NCI-H1105 treated with DMSO at 0.1 percent for 48 hours (cell line): ENCODE data around the gene NEDD4L.
A peak's percentile ranks its signal among the peaks of the same experiment; 100 is the strongest.
"Not testable (repeated sequence)": the region's sequence is repeated elsewhere in the genome, so short reads cannot be mapped to it uniquely, and the experiment has no call there.

ENCODE experiments used
- DNase-seq: peaks from one replicate; lab custom pipeline; 2025; lab: John Stamatoyannopoulos, UW

NEDD4L gene

GRCh38 chr18:58241026-58241679, 197.1 kb downstream of the NEDD4L start:
- DNase-seq: no peak

DNA sequence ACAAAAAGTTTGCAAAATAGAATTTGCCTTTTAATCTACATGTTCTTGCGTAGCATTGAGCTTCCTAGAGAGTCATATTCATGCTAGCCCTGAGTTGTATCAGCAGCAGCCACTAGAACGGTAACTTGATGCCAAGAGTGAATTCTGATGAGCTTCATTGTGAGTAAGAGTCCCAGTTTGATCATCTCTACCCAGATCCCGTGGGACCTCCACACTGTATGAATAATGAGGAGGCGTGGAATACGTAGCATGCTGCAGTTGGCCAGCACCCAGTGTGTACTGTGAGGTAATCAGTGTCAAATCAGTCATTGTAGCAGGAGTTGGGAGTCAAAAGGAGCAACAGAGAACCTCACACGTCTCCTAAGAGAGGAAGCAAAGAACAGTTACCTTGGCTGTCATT, 197.9 kb downstream of the NEDD4L start:
- DNase-seq: peak; percentile 22

DNA sequence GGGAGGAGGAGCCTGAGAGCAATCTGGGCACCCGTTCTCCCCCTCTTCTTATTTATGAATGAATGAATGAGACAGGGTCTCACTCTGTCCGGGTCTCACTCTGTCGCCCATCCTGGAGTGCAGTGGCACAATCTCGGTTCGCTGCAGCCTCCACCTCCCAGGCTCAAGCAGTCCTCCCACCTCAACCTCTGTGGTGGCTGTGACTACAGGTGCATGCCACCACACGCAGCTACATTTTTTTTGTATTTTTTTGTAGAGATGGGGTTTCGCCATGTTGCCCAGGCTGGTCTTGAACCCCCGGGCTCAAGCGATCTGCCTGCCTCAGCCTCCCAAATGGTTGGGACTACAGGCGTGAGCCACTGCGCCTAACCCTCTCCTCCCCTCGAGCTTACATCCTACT, 198.4 kb downstream of the NEDD4L start:
- no peak for DNase-seq

GRCh38 chr18:58242968-58243367, 198.9 kb downstream of the NEDD4L start:
- DNase-seq: no peak

DNA sequence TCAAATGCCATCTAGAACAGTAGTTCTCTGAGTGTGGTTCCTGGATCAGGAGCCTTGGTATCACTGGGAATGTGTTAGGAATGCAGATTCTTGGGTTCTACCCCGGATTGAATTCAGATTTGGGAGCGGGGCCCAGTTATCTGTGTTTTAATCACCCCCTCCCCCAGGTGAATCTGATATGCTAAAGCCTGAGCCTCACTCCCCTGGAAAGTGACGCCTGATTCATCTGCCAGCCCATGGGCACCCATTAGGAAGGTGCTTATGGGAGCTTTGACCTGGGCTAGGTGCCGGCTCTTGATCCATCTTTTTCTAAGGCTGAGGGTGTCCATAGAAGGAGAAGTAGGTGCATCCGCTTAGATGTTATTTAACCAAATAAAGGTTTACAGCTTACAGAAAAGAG, 199.4 kb downstream of the NEDD4L start:
- DNase-seq: no peak

DNA sequence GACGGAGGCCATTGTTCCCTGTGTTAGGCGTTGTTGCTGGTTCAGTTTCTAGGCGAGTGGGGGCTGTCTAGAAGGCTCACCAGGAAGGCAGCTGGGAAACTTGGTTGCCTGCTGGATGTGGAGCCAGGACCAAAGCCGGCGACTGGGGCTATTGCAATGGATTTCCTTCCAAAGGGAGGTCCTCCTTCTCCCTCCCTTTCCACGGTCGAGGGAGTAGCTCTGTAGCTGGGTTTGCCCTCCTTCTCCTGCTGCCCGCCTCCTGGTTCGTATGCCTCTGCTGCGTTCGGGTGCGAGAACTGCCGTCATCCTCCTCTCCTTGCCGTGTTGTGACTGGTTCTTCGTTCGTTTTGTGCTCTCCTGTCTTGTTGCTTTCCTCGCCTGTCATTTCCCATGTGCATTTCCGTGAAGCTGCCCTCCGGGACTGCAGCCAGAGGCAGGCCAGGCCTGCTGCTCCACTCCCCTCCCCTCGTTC, 203.4 kb downstream of the NEDD4L start:
- no peak for DNase-seq

DNA sequence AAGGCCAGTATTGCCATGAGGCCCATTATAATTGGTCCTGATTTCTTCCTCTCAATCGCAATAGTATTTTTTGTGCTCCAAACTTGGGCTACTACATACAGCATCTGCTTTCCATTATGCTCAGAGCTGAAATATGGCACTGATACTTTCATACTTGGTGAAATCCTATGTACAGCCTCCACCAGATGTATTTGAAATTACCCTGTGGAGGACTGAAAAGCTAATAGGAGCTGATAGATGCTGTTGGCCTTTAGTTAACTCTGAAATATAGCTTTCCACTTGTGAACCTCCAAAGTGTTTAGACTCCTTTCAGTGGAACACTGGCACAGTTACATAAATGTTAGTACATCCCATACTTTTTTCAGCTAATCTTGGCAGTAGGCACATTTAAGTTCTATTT, 205.7 kb downstream of the NEDD4L start:
- DNase-seq: no peak

DNA sequence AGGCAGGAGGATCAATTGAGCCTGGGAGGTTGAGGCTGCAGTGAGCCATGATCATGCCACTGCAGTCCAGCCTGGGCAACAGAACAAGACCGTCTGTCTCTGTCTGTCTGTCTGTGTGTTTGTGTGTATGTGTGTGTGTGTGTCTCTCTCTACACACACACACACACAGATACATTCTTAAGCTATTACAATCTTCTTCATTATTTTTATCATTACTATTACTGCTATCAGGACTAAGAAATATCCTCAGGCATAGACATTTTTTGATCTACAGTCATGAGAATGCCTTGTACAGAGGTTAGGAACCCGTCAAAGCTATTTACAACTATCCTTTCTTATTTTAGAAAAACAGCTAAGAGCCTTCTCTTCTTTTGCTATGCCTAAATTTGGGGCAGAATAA, 207.4 kb downstream of the NEDD4L start:
- no peak for DNase-seq

DNA sequence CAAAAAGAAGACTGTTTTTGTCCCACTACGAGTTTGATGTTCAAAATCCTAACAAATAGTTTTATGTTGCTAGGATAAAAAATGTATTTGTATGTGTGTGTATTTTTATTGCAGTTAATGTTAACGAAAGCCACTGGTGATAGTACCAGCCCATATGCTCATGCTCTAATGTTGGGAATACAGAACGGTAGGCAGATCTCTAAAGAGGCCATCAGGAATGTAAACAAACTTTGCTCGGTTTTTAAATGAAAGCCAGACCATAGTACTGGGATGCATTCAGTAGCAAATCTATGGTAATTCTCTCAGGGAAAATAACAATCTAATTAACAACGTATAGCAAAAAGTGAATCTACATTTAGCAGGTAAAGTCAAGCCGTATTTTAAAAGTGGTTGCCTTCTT, 208.1 kb downstream of the NEDD4L start:
- no peak for DNase-seq

DNA sequence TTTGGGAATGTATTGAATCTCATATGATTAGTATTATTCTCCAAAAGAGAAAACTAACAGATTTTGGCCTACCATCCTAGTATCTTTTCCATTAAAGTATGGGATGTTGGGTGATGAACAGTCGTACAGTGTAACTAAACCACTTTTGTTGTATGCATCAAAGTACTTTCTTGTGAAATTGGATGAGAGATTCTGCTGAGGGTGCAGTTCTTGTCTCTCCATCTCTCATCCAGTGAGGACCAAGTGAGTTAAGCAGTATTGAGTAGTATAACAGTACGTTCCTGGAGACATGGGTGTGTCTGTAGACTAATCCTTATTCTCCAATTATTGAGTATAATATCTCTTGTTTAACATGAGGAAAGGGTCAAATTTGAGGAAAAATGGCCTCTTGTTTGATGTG, 209.3 kb downstream of the NEDD4L start:
- DNase-seq: no peak

DNA sequence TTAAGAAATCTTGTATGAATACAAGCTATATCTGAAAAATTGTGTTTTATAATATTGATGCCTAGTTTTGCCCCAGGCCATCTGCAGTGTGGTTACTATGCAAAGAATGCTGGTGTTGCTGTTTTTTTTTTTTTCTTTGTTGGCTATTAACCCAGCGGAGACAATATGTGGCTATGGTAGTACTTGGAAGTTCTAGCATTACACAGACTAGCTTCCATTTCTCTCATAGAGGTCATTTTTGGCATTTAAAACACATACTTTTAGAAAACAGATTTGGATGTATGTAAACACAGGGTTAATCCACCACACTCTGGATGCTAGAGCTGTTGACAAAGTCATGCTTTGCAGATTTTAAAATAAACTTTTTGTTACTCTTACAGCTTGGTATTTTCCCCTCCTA, 209.8 kb downstream of the NEDD4L start:
- no peak for DNase-seq

DNA sequence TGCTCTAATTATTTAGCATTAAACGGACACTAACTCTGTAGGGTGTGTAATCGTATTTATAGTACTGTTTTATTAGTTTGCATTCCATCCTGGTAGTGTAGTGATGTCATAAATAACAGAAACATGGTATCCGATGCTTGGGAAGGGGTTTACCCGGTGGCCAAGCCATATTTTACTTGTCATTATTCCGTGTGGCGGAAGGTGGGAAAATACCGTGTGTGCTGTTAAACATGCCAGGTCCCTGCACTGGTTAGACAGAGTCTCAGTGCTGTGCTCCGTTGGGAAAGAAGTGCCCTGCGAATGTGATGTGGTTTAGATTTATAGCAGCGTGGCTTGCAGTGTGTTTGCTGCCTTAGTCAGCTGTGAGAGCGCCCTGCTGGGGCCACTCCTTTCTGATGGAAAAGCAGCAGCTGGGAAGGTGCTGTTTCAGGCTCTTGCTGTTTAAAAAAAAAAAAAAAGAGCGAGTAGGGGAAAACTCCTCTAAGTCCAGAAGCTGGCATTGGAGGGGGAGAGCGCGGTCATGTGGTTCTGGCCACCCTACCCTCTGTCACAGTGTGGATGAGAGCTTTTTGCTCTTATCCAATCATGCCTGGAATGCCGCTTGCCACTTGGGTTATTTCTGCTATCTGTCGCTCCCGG, 211.0 kb downstream of the NEDD4L start:
- DNase-seq: no peak

- DNase-seq: no peak
Measured at GRCh38 chr18:58255701-58256311, 211.8 kb downstream of the NEDD4L start.

DNA sequence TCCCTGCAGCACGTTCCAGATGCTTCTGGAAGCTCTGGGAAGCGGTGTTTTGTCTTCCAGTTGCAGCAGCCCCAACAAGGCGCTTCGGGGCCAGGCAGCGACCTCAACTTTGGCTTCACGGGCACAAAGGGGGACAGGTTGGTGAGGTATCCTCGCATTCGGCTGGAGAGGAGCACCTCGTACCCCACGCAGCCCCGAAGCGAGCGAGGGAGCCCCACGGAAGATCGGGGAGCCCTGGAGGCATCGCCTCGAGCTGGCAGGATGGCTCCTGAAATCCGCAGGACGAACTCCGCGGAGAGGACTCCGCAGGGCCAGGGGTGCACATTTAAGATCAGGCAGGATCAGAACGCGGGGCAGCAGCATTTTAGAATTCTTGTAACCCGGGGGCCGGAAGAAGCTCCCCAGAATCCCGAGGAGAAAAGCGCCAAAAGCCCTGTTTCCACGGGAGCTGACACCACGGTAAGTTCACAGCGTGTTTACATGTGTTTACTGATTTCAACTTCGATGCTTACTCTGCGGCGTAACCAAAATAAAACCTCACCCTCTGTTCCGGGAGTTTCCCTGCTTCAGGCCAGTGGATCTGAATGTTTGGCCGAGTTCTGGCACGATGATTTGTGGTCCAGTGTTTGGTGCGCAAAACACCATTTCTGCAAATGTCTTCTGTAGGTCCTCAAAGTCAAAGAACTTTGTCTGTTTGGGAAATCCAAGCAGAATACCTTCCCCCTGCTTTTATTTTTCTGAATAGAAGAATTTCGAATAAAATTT, 212.5 kb downstream of the NEDD4L start:
- no peak for DNase-seq

DNA sequence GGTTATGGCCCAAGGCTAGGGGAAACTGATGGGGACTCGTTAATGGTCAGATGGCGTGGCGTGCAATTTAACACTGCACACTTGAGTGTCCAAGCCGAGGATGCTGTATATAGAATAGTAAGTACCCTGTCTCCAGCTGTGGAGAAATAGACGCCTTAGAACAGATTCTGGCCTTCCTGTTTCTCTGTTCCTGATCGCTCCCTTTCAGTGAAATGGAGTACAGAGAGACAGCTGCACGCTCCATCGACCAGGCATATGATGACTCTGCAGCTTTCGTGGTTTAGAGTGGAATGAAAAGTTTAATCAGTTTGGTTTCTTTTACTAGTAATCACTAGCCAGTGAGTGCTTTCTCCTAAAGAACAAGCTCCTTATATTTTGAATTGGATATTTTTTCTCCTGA, 213.4 kb downstream of the NEDD4L start:
- DNase-seq: no peak

GRCh38 chr18:58258692-58259342, 214.8 kb downstream of the NEDD4L start:
- no peak for DNase-seq

DNA sequence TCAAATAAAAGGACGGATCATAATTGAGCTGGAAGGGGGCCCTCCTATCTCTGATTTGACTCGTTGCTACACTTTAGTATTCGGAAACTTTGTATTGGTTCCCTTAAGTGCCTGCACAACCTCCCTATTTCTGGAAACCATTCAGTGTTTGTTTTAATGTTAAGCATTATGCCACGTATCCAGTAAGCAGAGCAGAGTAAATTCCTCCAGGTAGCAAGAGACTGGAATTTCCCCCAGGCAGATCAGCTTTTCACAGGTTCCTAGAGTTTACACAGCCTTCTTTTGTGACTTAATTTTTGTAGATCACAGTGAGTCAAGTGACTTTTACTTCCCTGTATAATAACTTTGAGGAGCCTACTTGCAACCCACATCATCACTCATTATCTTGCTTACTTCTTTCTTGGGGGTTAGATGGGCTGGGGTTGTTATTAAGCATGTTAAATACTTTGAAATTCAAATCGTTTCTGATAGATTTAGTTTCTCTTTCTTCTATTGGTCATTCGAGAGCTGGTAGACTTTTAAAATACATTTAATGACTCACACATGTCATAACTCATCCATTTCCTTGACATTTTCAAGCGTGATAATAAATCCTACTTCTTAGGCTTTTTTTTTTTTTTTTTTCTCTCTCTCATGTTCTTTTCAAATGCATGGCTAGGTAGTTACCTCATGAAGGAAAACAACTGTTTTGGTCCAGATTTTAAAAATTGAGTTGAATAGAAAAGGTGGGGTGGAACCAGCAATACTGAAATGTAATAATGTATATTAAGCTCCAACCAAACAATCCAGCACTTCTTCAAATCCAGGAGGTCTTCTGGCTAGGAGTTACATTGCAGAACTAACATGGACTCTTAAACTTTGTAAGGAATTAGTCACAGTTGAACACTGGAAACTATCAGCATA, 219.3 kb downstream of the NEDD4L start:
- DNase-seq: no peak

DNA sequence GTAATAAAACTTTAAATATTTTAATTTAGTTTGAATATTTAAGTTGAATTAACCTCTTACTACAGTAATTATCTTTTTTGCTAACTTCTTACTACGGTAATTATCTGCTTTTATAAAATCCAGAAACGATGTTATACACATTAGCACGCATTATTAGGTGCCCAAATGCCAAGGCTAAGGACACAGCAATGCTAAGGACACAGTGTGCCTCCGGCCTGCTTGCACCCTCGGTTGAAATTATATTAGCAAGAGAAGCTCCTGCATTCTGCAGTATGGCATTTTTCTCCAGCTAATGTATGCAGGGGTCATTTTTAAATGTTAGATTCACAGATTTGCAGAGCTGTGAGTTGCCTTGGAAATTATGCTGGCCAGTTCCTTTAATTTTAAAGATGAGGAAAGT, 220.0 kb downstream of the NEDD4L start:
- DNase-seq: no peak

DNA sequence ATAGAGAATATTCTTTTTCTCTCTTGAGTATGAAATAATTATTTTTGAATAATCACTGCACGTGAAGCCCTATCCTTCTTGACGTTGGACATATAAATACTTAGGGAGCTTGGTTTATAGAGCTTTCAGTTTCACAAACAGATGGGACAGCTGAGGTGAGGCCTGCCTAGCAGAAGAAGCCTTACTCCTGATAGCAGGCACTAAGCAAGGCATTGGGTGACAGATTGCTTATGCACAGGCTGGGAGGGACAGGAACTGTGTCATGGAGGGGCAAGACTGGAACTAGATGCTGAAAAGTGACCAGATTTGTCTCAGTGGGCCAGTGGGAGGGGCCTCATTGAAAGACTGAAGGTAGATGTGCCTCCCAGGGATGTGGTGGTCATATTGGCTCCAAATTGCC, 220.8 kb downstream of the NEDD4L start:
- DNase-seq: no peak

DNA sequence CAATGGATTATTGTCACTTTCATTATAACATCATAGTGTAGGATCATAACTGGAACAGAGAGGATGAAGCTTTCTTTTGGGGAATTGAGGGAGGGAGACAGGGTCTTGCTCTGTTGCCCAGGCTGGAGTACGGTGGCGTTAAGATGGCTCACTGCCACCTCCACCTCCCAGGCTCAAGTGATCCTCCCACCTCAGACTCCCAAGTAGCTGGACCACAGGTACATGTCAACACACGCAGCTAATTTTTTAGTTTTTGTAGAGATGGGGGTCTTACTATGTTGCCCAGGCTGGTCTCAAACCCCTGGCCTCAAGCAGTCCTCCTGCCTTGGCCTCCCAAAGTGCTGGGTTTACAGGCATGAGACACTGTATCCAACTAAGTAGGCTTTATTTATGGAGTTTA, 221.5 kb downstream of the NEDD4L start:
- not testable (repeated sequence) for DNase-seq

DNA sequence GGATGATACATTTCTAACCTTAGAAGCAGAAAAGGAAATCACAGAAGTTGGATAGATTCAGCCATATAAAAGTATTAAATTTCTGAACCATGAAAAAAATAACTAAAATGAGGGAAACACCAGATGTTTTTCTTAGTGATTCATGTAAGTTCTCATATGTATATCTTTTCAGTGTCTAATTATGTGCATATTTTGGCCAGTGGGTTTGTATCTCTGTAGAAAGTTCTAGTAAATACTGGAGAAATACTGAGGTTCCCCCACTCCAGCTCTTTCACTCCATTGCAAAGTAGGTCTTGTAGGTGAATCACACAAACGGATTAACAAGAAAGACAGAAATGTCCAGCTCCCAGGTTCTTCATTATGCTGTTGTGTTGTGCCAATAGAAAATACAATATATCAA, 222.3 kb downstream of the NEDD4L start:
- DNase-seq: no peak
